Midbrain (tissue), 1 donor: ENCODE data around the gene OR4F29.
"Not testable (repeated sequence)": the region's sequence is repeated elsewhere in the genome, so short reads cannot be mapped to it uniquely, and the experiment has no call there.

Experiments used
- DNase-seq: peaks from one replicate; lab custom pipeline; 2025; lab: John Stamatoyannopoulos, UW

OR4F29 gene, protein sequence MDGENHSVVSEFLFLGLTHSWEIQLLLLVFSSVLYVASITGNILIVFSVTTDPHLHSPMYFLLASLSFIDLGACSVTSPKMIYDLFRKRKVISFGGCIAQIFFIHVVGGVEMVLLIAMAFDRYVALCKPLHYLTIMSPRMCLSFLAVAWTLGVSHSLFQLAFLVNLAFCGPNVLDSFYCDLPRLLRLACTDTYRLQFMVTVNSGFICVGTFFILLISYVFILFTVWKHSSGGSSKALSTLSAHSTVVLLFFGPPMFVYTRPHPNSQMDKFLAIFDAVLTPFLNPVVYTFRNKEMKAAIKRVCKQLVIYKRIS

GRCh38 chr1:451578-451977, at the start of gene OR4F29:
TSS of gene OR4F29 (minus strand) at chr1:451678. CDS start at chr1:451678, 0 bp downstream.
- DNase-seq, result not testable (repeated sequence)
